RPMI7951 (cell line): Measurements from ENCODE around the gene PLXNA4. TPM values are rescaled to one million over a fixed set of nuclear protein-coding genes. Genes with fewer than 3 reads are reported as not detected.
"Not testable (repeated sequence)": the region's sequence is repeated elsewhere in the genome, so short reads cannot be mapped to it uniquely, and the experiment has no call there.

ENCODE experiments used
- DNase-seq: peaks from one replicate; pipeline ENCODE4 v3.0.0-alpha.2; 2012; ENCODE audit warnings: low read depth
- total RNA-seq: library from RNA; depleted of rRNA; stranded (reverse); fragments of >200 nt; shearing (Covaris generic); gene quantifications from 2 replicates; pipeline ENCODE4 v1.2.3, GENCODE V29; 2014; rRNA removed

Gene PLXNA4, protein sequence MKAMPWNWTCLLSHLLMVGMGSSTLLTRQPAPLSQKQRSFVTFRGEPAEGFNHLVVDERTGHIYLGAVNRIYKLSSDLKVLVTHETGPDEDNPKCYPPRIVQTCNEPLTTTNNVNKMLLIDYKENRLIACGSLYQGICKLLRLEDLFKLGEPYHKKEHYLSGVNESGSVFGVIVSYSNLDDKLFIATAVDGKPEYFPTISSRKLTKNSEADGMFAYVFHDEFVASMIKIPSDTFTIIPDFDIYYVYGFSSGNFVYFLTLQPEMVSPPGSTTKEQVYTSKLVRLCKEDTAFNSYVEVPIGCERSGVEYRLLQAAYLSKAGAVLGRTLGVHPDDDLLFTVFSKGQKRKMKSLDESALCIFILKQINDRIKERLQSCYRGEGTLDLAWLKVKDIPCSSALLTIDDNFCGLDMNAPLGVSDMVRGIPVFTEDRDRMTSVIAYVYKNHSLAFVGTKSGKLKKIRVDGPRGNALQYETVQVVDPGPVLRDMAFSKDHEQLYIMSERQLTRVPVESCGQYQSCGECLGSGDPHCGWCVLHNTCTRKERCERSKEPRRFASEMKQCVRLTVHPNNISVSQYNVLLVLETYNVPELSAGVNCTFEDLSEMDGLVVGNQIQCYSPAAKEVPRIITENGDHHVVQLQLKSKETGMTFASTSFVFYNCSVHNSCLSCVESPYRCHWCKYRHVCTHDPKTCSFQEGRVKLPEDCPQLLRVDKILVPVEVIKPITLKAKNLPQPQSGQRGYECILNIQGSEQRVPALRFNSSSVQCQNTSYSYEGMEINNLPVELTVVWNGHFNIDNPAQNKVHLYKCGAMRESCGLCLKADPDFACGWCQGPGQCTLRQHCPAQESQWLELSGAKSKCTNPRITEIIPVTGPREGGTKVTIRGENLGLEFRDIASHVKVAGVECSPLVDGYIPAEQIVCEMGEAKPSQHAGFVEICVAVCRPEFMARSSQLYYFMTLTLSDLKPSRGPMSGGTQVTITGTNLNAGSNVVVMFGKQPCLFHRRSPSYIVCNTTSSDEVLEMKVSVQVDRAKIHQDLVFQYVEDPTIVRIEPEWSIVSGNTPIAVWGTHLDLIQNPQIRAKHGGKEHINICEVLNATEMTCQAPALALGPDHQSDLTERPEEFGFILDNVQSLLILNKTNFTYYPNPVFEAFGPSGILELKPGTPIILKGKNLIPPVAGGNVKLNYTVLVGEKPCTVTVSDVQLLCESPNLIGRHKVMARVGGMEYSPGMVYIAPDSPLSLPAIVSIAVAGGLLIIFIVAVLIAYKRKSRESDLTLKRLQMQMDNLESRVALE (N-terminal part only)
- total RNA-seq, result 1.4 and 2.1 TPM in 2 replicates

DNA sequence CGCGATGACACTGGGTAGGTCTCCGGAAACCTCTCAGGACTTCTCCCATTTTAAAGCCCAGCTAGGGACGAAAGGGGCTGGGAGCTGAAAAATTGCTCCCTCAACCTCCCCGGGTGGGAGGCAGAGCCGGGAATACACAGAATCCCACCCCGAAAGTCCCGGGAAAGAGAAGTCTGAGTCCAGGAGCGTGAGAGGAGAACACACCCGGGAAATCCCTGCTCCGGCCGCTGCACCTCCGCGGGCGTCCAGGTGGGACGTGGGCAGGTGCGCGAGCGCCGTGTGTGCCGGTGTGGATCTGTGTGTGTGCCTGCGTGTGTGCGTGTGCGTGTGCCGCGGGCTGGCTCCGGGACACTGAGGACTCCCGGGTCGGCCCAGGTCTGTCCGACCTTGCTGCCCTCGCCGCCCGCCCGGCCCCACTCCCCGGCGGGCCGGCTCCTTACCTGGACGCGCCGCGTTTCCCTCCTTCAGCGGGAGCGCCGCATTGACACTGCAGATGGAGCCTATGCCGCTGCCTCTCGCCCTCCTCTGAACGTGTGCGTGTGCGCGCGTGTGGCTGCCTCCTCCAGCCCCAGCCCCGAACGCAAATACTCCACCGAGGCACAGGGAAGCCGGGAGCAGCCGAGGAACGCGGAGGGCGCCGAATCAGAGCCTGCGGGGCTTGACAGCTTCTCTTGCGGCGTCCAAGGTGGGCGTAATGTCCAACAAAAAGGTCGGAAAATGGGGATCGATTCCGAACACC, at the start of gene PLXNA4:
Gene PLXNA4, minus strand, starts transcription at position 489 of the 739 bp plus-strand sequence. CDS start 67,777 bp downstream, outside the sequence.
- no peak for DNase-seq

DNA sequence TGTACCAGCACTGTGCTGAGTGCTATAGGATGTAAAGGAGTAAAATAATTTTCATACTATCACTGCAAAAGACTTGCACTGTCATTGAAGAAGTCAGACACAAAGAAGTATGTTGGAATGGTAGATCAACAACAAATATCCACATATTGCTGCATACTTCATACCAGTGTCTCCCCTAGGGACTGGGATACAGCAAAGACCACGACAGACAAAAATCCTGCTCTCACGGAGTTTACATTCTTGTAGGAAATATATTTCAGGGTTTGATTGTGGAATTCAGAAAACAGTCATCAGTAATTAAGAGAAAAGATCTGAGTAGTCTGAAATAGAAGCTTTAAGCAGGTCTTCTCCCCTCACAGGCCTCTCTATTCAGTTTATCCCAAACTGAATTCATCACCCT, 49.4 kb upstream of the PLXNA4 start:
- no peak for DNase-seq

DNA sequence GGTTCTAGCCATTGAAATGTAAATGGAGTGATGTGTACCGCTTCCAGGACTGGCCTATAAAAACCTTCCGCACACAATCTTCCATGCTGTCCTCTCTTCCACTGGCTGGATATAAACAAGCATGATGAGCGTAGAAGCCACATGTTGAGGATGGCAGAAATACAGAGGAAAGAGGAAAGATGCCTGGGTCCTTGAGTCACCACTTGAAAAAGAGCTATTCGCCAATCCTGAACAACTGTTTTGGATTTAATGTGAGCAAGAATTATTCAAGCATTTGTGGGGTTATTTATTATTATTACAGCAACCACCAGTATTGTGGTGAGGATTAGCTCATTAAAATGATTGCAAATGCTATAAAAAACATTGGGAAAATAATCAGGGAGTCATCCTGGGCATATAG, 45.8 kb upstream of the PLXNA4 start:
- DNase-seq, result no peak

DNA sequence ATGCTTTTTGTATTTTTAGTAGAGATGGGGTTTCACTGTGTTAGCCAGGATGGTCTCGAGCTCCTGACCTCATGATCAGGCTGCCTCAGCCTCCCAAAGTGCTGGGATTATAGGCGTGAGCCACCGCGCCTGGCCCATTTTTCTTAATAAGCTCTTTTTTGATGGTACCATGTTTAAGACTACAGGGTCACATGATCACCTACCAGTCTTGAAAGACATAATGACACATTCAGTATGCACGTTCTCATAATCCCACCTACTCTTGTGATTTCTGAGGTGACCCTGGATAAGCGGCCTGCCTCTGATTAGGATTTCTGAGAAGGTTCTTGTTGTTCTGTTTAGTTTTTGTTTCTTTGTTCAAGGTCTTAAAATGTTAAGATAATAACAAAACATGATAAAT, 43.7 kb upstream of the PLXNA4 start:
- no peak for DNase-seq

DNA sequence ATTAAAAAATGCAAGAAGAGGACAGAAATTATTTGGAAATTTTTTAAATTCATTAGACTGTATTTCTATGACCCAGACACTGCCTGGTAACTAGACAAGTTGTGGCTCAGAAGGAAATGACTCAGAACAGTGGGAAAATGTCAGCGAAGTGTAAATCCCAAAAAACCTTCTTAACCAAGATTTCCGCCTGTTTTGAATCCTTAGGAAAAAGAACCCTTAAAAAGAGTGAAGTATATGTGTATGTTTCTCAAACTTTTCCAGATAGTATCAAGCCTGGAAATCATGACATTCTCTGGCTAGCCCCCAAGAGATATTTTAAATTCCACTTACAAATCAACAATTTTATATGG, 42.7 kb upstream of the PLXNA4 start:
- DNase-seq, result peak; percentile 61

DNA sequence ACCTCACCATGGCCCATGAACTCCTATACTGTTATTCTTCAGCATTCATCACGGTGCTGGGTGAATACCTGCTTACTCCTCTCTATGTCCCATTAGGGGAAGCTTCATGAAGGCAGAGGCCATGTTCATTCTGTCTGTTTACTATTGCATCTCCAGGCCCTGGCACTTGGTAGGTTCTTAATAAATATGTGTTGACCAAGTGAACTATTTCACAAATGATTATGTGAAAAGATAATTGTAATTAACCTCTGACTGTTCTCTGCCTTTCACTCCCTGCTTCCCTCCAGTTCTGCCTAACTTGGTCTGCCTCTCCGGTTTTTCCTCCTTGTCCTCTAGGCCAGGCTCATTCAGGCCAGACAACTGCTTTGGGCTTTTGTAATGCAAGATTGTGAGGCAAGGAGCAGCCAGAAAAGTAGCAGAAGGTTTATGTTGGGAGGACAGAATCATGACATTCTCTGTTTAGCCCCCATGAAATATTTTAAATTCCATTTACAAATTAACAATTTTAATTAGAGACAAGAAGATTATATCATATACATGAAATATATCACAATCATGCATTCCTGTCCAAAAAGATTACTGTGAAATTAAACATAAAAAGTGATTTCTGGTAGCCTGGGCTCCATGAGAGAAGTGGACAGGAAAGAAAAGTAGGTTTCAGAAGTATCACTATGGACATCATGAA, 42.1 kb upstream of the PLXNA4 start:
- no peak for DNase-seq

DNA sequence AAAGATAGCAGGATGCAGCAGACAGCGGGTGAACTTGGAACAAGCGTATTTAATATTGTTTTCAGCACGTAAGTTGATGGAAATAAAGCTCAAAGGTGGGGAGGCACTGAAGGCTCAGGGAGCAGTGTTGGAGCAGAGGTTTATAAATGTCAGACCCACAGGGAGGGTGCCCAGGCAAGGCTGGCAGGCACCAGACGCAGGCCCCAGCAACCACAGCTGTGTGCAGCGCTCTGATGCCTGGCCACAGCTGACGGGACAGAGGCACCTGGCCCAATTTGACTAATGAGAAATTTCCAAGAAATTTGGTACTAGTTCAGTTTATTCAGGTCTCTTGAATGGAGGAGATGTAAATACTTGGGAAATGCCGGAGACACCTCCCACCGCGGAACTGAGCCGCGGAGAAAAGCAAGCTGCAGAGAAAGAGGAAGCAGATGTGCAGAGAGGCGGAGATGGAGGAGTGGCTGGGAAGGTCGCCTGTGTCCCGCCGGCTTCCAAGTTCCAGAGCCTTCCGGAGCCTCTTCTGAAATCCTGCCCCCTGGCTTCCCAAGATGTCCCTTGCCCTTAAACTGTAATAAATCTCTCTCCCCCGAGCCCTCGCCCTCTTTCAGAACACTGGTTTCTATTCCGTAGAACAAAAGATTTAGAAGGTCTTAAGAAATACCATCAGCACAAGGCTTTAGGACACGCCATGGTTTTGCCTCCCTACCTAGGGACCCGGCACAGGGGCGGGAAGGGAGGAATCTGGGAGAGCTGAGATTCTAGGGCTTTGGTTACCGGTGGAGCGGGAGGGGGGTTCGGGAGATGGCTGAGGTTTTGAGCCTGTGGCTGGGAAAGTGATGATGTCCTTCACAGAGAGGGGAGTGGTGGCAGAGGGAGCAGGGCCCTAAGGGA, 38.4 kb upstream of the PLXNA4 start:
- peak; percentile 56 for DNase-seq

DNA sequence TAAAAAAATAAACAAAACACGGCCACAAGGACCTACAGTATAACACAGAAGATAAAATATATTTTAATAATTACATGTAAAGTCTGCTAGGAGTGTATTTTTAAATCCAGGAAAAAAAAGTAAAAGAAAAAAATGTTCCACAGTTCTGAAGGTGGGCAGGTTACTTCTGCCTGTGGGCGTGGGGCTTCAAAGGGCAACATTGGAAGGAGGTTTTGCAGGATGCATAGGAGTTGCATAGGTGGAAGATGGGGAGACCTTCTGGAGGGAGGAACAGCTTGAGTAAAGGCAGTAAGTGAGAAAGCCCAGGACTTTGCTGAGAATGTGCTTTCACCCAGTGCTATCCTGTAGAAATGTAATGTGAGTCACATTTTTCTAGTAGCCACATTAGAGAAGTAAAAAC, 37.5 kb upstream of the PLXNA4 start:
- DNase-seq, result no peak

DNA sequence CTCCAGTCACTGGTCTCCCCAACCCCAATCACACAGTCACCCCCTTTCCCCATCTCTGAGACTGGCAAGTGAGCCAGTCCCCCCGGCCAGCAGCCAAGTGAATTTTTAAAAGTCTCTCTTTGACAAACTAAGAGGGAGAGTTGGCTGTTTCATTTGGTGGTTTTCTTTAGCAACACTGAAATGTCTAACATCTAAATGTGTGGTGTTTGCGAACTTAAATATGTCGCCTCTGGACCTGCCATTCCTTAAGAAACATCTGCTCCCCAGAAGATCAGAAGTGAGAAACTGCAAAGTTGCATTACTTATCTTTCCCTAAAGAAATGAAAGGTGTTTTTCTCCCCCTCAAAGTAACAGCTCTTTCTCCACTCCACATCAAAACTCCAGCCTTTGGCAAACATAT, 34.7 kb upstream of the PLXNA4 start:
- no peak for DNase-seq

DNA sequence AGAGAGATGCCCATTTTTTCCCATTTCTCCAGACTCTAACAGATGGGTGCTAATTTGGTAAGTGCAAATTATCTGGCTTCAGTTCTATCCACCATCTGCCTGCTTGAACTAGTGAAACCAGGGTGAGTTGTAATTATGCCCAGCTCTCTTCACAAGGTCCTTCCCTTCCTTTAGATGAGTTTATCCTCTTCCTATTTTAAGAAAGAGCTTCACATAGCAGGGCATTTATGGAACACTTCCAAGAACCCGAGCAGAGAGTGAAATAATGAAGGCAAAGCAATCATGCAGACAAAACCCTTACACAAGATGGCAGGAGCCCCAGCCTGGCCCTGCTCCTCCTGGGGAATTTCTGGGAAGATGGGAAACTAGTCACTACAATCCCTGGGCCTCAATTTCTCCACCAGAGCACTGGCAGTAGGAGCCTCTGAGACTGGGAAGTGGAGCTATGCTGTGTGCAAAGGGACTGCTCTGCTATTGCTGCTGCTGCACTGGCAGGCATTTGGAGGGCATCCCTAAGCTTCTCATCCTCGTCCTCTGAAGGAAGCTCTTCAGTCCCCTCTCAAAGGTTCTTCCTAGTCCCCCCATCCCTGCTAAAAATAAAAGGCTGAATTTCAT, 33.7 kb upstream of the PLXNA4 start:
- DNase-seq, result no peak

DNA sequence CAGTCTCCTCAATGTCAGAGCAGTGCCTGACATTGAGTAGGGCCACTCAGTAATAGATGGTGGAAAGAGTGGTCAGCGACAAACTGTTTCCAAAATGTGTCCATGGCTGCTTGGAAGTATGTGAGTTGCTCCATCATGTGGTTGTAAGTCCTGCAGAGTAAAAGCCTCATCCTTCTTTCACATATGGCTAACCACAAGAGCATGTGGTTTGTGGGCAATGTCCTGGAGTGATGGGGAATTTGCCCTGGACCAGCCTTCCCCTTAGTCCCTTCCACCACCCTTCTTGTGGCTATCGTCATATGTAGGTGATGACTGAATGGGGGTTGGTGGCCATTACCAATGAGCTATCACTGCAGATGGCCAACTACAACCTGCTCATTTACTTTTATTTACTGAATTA, 33.0 kb upstream of the PLXNA4 start:
- peak; percentile 74 for DNase-seq

DNA sequence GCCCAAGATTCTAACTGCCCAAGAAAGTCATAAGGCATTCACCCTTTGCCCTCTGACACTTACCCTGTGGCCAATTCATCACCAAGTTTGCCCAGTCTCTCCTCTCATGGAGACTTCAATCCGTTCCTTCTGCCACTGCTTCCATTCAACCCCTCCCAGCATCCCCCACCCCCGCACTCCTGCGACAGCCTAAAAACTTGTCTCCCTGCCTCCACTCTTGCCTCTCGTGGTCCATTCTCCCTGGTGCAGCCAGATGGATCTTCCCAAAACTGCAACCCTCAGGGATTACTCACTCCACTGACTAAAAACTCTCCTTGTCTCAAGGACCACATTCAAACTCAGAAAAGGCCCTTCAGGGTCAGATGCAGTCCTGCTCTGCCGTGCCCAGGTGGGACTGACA, 32.3 kb upstream of the PLXNA4 start:
- no peak for DNase-seq

DNA sequence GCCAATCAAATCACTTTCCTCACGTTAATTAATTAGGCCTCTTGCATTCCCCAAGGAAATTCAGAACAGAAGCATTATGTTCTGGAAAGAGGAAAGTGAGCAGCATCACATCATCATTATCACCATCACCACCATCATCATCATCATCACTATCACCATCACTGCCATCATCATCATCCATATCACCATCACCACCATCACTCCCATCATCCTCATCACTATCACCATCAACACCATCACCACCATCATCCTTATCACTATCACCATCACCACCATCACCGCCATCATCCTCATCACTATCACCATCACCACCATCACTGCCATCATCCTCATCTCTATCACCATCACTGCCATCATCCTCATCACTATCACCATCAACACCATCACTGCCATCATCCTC, 31.4 kb upstream of the PLXNA4 start:
- DNase-seq, result no peak

DNA sequence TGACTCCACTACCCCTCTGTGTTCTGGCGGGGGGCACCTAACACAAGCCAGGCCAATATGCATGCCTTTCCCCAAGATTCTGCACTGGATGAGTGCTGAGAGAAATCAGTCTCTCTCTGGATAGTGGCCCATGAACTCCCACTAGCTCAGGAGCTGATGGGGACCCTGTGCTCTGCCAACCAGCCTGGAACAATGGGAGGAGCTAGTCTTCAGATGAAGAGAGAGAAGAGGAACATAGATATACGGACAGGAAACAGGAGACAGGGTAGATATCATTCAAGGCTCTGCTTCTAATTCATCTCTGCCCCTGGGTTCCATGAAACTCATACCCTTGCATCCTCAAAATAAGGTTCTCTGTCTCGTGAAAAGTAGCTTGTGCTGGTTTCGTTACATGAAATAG, 27.9 kb upstream of the PLXNA4 start:
- DNase-seq, result no peak

DNA sequence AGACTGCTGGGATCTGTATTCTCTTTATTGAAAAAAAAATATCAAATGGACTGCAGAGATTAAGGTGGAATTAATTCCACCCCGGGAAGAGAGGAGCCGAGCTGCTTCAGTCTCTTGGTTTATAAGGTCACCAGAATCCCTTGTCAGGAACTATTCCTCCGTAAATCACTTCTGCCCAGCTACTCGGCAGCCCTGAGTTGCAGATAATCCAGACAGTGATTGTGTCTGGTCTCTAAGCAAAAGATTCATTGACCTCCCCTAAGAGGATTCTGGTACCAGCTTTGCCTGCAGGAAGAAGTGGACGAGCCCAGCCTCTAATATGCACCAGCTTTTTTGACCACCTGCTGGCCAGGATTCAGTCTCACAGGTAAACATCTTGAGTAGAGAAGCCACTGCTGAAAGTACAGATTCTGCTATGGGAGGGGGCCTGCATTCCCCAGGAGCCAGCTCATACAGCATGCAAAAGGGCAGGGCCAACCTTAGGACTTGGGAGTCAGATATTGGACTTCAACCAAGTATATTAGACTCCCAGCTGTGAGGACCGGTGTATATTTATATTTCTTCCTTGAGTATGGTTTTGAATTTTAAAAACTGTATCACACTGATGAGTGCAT, 27.1 kb upstream of the PLXNA4 start:
- DNase-seq, result no peak

DNA sequence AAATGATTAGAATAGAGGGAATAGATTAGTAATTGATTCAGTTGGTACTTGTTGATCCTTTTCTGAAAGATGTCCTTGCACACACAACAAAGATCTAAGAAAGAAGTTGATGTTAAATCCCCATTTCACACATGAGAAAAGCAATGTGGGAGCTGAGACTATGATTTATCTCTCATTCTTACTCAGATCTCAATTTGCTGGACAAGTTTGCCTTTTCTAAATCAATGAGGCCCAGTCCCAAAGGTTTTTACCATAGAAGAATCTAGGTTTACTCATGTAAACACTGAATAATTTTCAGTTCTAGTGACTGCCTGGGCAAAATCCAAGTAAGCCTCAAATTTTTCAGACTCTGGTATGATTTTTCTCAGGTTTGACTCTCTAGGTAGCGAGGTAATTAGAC, 25.5 kb upstream of the PLXNA4 start:
- DNase-seq, result no peak

DNA sequence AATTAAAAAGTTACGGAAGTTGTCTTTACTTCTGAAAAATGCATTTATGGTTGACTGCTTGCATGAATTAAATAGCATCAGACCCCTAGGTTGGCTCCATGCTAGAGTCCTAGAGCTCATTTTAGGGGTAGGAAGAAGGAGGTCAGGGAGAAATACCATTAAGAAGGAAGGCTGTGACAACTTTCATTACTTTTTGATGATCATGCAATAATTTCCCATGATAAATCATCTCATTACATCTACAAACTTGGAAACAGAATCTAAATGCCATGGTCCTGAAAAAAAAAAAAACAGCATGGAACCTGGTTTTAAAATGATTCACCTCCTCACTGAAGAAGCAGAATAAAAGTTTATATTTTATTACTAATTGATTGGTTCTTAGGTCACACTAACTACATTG, 20.3 kb upstream of the PLXNA4 start:
- no peak for DNase-seq

DNA sequence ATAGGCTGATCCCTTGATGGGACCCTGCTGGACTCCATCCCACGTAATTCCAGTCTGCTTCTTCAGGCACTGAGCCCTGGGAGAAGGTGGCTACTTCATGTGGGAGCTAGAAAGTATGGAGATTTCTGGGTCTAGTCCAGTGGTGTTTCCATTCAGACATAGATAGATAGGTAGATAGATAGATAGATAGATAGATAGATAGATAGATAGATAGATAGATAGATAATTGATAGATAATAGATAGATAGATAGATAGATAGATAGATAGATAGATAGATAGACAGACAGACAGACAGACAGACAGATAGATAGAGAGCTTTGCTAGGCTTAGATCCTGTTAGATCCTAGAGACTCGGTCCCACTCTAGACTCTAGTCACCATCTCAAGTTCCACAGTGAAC, 18.5 kb upstream of the PLXNA4 start:
- DNase-seq, result not testable (repeated sequence)

DNA sequence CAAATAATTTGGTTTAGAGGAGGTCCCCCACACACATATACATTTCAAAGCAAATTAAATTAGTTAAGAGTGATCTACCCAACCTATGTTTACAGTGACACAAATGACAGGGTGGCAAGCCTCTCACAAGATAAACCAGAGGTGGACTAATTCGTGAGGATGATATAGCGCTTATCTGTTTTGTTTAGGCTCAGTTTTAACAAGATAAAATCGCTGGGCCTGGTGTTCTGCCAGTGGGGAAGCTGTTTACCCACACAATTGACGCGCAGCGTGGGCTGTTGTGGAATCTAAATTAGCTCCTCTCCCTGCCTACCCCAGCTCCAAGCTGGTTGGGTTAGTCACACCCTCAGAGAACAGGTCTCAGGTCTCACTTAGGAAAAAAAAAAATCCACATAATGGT, 16.7 kb upstream of the PLXNA4 start:
- DNase-seq, result no peak
